GM19463 (cell line): ENCODE data around the gene TNNT1.
"Not testable (repeated sequence)": the region's sequence is repeated elsewhere in the genome, so short reads cannot be mapped to it uniquely, and the experiment has no call there.

Experiments used
- ATAC-seq: cut with Tn5 transposase; IDR thresholded peaks from one replicate; pipeline ENCODE4 v1.9.1; 2021; ENCODE audit warnings: mild to moderate bottlenecking, moderate library complexity; ENCODE audit not compliant: unreplicated experiment

TNNT1 gene

GRCh38 chr19:55149078-55150003, at the start of gene TNNT1:
Gene TNNT1, minus strand, starts transcription at chr19:55149206. Its CDS starts 2,049 bp downstream, at chr19:55147157.
- no peak for ATAC-seq

GRCh38 chr19:55198651-55199050, 49.6 kb upstream of the TNNT1 start:
- ATAC-seq = no peak

DNA sequence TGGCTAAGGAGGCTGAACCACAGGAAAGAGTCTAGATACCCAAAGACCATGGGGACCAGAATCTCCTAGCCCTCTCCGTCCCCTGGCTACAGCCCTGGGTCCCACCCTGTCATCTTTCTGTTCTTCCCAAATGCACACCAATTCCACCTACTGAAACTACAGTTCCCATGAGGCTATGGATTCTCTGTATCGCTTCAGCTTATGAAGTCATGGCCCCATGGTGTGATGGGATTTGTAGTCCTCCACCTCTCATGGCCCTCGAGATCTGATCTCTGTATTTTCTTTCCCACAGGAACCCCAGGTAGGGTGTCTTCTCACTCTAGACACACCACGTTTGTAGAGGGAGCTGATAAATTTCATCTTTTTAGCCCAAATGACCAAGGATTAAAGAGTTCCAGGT, 48.5 kb upstream of the TNNT1 start:
- no peak for ATAC-seq

DNA sequence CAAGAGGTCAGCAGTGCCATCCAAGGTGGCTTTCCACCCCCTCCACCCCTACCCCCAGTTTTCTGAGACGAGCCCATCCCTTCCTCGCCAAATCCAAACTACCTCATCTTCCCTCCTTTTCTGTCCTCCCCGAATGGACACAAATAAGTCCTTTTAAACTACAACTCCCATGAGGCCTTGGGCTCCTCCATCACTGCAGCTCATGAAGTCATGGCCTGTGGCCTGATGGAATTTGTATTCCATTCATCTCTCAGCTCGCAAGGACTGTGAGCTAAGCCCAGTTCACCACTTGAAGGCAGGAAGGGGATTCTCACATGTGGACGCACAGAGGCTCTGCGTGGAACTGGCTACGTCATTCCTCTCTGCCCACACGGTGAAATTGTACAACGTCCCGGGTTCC, 47.8 kb upstream of the TNNT1 start:
- no peak for ATAC-seq

DNA sequence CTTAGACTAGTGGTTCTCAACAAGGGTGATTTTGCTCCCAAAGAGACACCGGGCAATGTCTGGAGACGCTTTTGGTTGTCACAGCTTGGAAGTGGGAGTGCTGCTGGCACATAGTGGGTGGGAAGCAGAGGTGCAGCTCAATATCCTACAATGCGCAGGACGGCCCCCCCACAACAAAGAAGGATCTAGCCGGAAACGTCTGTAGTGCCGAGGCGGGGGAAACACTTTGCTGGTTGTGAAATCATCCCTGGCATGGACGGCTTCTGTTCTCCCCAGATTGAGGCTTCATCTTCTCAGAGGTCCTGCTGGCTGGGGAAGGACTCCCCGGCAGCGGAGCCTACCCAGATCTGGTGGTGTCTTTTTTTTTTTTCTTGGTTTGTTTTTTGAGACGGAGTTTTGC, 44.5 kb upstream of the TNNT1 start:
- ATAC-seq = no peak

- ATAC-seq = no peak
These were observed 40.4 kb upstream of the TNNT1 start for GRCh38 chr19:55189403-55189835.

DNA sequence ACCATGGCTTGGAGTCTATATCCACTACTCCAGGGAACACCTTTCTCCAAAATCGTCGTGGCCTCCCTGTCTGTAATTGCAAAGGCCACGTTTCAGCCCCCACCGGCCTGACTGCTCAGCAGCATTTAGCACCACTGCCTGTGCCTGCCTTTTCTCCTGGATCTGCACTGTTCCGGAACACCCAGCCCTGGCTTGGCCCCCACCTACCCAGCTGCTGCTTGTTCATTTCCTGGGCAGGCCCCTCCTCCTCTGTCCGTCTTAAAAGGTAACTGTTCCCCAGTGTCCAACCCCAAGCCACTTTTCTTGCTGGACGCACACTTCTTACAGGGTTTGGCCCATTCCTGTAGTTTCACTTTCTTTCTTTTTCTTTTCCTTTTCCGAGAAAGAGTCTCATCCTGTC, 39.6 kb upstream of the TNNT1 start:
- ATAC-seq = no peak

DNA sequence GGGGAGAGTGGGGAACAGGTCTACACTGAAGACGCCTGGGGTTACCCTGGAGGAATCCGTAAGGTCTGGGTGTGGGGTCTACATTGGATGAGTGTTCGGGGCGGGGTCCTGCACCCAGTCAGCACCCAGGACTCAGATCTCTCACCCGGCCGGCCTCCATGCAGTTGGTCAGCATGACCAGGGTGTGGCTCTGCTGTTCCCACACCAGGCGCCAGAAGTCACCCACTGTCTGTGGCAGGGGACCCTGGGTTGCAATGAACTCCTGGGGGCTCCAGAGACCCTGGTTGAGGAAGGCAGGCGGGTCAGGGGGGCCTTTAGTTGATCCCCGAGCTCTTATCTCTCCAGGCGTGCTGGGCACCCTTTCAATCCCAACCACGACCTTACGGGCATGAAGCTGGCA, 37.1 kb upstream of the TNNT1 start:
- ATAC-seq = no peak

DNA sequence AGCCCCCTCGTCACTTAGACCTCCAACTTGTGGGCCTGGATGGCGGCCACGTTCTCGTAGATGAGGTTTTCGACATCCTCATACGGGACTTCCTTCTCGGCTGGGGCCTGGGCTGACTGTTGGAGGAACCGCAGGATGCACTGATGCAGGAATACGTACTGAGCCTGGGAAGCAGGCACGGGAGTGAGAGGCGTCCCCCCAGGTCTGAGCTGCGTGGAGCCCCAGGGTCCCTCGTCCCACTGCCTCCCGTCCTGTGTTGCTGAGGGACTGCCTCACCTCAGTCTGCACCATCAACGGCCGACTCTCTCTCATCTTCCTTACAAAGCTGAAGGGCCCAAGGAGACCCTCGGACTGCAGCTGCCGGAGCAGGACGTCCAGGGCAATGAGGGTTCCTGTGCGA, 32.7 kb upstream of the TNNT1 start:
- ATAC-seq = no peak

- no peak for ATAC-seq
These were observed 30.8 kb upstream of the TNNT1 start, which contains the start of gene SYT5 for GRCh38 chr19:55179606-55180484. Gene SYT5, minus strand, starts transcription at chr19:55180289. Its CDS starts 1,248 bp downstream, at chr19:55179041.

DNA sequence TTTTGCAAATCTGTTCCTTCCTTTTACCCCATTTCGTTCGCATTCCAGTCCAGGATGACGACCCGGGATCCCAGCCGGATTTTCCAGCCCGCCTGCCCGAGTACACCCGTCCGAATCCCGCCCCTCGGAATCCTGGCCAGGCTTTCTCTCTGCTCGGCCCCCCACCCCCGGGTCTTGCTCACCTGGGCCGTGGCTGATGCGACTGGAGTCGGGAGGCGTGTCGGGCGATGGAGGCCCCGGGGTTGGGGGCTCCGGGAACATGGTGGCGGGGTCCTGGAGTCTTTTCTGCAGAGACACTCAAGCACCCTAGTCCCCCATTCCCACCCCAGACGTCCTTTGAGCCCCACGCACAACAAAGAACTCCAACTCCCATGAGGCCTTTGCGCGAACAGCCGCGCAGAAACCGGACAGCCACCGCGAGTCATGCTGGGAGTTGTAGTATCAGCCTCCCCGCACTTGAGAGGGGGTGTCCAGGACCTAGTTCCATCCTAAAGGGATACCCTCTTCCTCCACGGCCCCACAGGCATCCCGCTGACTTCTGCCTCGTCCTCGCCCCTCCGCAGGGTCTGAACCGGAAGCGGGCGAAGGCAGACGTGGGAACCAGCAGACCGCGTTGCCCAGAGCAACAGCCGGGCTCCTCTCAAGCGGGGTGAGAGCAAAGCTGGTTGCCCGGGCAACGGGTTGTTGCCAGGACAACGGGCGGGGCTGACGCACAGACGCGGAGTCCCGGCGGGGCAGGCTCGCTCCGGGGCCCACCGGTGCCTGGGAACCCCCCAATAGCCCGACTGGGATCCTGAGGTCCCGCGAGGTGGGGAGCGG, 30.0 kb upstream of the TNNT1 start:
- peak; percentile 83 for ATAC-seq

- ATAC-seq = no peak
These were observed 27.1 kb upstream of the TNNT1 start for GRCh38 chr19:55176076-55176475.

DNA sequence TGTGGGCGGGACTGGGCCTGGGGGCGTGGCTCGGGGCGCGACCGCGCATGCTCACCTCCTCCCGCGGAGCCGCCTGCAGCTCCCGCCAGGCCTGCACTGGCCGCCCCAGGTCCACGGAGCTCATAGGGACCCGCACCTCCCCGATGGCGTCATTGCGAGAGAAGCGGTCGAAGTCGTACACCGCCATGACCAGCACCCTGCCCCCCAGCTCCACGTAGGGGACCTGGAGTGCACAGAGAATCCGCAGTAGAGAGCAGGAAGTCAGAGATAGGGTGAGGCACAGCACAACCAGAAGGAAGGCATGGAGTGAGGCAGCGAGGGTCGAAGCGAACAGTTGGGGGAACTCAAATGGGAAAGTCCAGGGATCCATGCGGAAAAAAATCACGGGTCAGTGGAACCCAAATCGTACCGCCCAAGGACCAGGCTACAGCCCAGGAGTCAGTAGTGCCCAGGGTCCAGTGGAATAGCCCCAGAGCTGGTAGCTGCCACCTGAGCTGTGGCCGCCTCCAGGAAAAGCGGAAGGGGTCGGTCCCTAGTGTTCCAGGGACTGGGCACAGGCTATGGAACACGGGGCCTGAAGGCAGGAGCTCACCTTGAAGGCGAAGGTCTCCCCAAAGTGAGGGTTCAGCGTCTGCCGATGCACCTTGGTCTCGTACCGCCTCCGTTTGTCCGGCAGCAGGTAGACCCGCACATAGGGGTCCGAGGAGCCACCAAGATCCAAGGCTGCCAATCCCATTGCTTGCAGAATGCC, 26.3 kb upstream of the TNNT1 start:
- no peak for ATAC-seq

GRCh38 chr19:55174425-55175116, 25.6 kb upstream of the TNNT1 start:
- no peak for ATAC-seq

- ATAC-seq = no peak
These were observed 24.9 kb upstream of the TNNT1 start for GRCh38 chr19:55173714-55174409.

GRCh38 chr19:55173186-55173713, 24.2 kb upstream of the TNNT1 start:
- ATAC-seq = no peak

GRCh38 chr19:55172741-55173140, 23.7 kb upstream of the TNNT1 start:
- no peak for ATAC-seq

DNA sequence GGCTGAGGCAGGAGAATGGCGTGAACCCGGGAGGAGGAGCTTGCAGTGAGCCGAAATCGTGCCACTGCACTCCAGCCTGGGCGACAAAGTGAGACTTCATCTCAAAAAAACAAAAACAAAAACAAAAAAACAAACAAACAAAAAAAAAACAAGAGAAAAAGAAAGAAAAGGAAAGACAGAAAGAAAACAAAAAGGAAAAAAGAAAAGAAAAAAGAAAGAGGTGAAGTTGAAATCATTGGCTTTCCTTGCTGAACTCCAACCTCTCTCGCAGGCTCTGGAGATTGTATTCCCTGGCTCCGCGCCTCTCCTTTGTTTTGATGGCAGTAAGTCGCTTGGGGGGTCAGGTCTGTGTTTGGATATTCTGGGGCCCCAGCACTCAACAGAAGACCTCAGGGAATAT, 23.3 kb upstream of the TNNT1 start:
- not testable (repeated sequence) for ATAC-seq

DNA sequence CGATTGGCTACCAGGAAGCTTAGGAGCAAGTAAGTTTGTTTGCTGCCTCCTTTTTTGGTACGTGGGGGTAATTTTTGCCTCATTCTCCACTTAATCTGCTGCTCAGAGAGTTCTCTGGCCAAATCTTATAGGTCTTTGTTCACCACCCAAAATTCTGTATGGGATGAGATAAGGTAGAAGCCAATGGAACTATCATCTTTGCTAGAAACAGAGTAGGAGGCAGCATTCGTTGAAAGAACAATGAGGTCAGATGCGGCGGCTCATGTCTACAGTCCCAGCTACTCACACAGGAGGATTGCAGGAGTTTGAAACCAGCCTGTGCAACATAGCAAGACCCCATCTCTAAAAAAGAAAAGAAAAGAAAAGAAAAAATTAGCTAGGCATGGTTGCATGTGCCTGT, 22.4 kb upstream of the TNNT1 start:
- no peak for ATAC-seq
